ENCODE data around the gene ZNF234.
A peak's percentile ranks its signal among the peaks of the same experiment; 100 is the strongest.
"Not testable (repeated sequence)": the region's sequence is repeated elsewhere in the genome, so short reads cannot be mapped to it uniquely, and the experiment has no call there.

ZNF234 gene

DNA sequence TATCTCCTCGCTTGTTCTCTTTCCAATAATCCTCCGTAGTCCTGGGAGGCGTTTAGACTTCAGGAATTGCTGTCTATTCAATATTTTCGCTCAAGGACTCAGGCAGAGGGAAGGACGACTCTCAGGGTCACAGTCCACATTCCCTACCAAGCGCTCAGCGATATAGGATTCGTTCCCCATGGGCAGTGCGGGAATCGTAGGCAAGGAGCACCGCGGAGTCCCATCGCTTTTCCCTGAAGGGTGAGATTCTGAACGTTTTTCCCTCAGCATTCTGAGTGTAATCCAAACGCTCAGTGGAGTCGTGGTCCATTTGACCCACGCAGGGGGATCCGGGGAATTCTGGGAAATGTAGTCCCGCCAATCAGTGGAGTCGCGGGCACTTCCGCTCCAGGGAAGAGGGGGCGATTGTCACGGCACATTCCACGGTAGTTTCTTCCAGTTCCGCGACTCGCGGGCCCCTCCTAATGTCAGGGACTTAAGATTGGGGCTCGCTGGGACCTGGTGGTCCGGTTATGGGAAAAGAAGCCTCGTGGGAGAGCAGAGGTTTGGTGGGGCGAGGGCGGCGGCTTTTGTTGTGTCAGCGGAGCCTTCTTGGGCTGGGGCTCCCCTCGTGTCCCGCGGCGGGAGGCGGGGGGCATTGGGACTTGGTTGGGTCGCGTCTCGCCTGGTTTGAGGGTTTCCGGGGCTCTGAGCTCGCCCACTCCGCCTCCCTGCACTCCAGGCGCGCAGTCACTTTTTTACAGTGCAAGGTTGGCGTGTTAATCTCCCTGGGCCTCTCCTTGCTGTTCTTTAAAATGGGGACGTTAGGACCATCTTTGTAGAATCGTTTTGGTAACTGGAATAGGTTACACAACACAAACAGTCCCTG lies at the start of gene ZNF234:
Gene ZNF234, plus strand, starts transcription at position 364 of the 868 bp plus-strand sequence. CDS start 3,079 bp downstream, outside the sequence.
- DNase-seq (ENCODE audit: low read depth in 2 of 2): peak; percentile 45 to 47

DNA sequence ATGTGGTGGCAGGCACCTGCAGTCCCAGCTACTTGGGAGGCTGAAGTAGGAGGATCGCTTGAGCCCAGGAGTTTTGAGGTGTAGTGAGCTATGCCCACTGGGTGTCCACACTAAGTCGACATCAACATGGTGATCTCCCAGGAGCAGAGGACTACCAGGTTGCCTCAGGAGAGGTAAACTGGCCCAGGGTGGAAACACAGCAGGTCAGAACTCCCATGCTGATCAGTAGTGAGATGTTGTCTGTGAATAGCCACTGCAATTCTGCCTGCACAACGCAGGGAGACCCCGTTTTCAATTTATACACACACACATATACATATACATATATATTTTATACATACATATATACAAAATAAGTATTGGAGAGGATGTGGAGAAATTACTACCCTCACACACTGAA lies 49.2 kb upstream of the ZNF234 start:
- DNase-seq (ENCODE audit: low read depth in 2 of 2): no peak

- DNase-seq (ENCODE audit: low read depth in 2 of 2): peak; percentile 63 to 67
These were observed 47.2 kb upstream of the ZNF234 start, which contains the start of gene ZNF224 for GRCh38 chr19:44093931-44094765. TSS of gene ZNF224 (plus strand) at chr19:44094361. CDS start at chr19:44097874, 3,513 bp downstream.

DNA sequence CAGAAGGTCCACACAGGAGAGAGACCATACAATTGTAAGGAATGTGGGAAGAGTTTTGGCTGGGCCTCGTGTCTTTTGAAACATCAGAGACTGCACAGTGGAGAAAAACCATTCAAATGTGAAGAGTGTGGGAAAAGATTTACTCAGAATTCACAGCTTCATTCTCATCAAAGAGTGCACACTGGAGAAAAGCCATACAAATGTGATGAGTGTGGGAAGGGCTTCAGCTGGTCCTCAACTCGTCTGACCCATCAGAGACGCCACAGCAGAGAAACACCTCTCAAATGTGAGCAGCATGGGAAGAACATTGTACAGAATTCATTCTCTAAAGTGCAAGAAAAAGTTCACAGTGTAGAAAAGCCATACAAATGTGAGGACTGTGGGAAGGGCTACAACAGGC lies 33.6 kb upstream of the ZNF234 start:
- DNase-seq (ENCODE audit: low read depth in 2 of 2): no peak

DNA sequence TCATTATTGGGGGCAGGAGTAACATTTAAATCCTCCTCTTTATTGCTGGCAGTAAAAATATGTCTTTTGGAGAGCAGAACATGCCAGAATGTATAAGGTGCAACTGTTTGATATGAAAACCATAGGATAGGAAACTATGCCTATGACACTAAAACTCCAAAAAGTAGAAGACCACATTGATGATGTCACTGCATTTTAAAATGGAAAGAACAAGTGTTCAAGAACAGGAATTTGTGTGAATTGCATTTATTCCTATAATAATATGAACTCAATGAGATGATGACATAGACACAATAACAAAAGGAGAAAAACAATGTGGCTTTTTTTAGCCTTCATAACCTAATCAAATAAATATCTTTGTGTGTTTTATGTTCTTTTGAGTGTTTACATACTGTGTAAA lies 31.9 kb upstream of the ZNF234 start:
- no peak for DNase-seq (ENCODE audit: low read depth in 2 of 2)

- no peak for DNase-seq (ENCODE audit: low read depth in 2 of 2)
These were observed 29.4 kb upstream of the ZNF234 start for GRCh38 chr19:44111910-44112463.

DNA sequence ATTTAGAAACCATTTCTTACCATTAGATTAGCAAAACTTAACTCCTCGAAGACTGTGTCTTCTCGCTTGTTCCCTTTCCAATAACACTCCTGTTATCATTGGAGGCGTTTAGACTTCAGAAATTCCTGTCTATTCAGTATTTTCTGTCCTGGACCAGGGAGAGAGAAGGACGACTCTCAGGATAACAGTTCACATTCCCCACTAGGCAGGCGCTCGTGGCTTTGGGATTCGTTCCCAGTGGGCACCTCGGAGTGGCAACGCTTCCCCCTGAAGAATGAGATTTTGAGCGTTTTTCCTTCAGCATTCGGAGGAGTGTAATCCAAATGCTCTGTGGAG lies 28.6 kb upstream of the ZNF234 start:
- no peak for DNase-seq (ENCODE audit: low read depth in 2 of 2)

DNA sequence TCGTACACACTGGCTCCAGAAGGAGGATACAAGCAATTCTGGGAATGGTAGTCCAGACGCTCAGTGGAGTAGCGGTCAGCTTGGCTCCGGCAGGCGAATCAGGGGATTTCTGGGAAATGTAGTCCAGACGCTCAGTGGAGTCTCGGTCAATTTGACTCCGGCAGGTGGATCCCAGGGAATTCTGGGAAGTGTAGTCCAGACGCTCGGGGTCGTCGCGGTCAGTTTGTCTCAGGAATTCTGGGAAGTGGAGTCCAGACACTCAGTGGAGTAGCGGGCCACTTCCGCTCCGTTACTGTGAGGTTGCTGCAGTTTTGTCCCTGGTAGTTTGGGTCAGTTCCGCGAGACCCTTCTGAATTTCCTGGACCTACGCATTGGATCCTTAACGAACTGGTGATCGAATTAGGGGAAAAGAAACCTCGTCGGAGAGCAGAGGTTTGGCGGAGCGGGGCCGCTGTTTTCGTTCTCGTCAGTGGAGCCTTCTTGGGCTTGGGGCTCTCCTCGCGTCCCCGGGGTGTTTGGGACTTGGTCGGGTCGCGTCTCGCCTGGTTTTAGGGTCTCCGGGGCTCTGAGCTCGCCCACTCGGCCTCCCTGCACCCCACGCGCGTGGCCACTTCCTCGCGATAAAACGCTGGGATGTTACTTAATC lies 28.1 kb upstream of the ZNF234 start, which contains the start of gene ZNF225:
Gene ZNF225, plus strand, starts transcription at position 262 of the 646 bp plus-strand sequence. CDS start 2,429 bp downstream, outside the sequence.
- peak; percentile 63 to 68 for DNase-seq (ENCODE audit: low read depth in 2 of 2)

DNA sequence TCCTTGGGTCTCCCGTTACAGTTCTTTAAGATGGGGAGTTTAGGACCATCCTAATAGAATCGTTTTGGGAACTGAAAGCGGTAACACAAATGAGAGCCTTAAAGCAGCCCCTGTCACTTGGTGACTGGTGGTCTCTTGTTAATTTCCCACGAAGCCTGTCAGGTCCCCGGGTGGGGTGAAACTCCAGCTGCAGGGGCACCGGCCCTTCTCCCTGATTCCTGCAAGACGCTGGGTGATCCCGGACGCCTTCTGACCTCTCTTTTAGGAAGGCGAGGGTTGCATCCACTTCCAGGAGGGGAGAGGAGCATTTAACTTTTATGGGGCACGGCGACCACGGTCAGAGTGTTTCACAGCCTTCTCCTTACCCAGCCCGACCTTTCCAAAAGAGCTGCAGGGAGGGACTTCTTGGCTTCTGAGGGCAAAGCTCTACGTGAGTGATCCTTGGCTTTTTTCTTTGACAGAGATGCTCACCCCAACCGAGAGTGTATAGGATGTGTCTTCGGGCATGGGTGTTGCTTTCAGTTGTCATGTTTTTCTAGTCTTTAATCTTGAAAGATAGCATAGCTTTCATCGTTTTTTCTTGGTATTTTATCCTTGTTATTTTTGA lies 27.5 kb upstream of the ZNF234 start:
- no peak for DNase-seq (ENCODE audit: low read depth in 2 of 2)

- not testable (repeated sequence) for DNase-seq (ENCODE audit: low read depth in 2 of 2)
These were observed 20.2 kb upstream of the ZNF234 start for GRCh38 chr19:44121162-44121561.

DNA sequence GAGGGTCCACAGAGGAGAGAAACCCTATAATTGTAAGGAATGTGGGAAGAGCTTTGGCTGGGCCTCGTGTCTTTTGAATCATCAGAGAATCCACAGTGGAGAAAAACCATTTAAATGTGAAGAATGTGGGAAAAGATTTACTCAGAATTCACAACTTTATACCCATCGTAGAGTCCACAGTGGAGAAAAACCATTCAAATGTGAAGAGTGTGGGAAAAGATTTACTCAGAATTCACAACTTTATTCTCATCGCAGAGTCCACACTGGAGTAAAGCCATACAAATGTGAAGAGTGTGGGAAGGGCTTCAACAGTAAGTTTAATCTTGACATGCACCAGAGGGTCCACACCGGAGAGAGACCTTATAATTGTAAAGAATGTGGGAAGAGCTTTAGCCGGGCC lies 9.4 kb upstream of the ZNF234 start:
- DNase-seq (ENCODE audit: low read depth in 2 of 2): no peak

GRCh38 chr19:44142059-44142433 lies 692 bp downstream of the ZNF234 start:
- DNase-seq (ENCODE audit: low read depth in 2 of 2): no peak

GRCh38 chr19:44149776-44150175 lies 8.4 kb downstream of the ZNF234 start:
- no peak for DNase-seq (ENCODE audit: low read depth in 2 of 2)

GRCh38 chr19:44151491-44151890 lies 10.1 kb downstream of the ZNF234 start:
- no peak for DNase-seq (ENCODE audit: low read depth in 2 of 2)

DNA sequence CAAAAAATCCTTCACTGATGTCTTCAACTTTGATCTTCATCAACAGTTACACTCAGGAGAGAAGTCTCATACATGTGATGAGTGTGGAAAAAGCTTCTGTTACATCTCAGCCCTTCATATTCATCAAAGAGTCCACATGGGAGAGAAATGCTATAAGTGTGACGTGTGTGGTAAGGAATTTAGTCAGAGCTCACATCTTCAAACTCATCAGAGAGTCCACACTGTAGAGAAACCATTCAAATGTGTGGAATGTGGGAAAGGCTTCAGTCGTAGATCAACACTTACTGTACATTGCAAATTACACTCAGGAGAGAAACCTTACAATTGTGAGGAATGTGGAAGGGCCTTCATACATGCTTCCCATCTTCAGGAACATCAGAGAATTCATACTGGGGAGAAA lies 15.1 kb downstream of the ZNF234 start:
- DNase-seq (ENCODE audit: low read depth in 2 of 2): no peak

DNA sequence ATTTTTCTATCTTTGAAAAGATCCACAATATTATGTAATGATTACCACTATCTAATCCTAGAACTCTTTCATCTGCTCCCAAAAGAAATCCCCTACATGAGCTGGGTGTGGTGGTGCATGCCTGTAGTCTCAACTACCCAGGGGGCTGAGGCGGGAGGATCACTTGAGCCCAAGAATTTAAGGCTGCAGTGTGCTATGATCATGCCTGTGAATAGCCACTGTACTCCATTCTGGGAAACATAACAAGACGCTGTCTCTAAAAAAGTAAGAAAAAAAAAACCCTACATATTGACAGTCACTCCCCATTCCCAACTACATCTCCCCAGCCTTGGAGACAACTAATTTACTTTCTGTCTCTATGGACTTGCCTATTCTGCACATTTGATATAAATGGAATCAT lies 22.4 kb downstream of the ZNF234 start:
- no peak for DNase-seq (ENCODE audit: low read depth in 2 of 2)

GRCh38 chr19:44164327-44164672 lies 22.9 kb downstream of the ZNF234 start:
- no peak for DNase-seq (ENCODE audit: low read depth in 2 of 2)

DNA sequence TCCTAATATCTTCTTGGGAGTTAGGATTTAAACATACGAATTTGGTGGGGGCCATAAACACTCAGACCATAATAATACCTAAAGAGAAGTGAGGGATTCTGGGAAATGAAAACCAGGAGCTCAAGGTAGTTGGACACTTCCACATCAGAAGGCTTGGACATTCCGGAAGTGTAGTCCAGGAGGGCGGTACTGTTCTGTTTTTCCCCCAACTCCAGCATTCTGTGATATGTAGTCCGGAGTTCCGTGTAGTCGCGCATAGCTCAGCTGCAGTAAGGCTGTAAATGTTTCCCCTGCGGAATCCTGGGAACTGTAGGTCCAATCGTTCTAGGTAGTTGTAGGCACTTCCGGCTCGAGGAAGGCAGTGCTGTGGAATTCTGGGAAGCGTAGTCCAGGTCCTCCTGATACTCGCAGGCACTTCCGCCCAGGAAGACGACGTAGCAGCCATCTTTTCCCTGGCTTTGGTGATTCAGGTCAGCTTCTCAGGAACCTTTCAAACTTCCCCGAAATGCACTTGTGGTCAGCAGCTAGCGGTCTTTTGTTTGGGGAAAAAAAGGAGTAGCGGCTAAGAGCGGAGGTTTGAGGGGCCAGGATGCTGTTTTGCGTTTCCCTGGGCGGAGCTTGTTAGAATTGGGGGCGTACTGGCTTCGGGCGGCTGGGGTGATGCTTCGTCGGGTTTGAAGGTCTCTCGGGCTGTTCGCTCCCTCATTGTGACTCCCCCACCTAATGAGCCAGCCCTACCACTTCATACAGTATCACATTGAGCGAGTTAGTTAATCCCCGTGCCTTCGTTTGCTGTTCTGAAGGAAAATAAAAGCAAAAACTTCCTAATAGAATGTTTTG lies 23.5 kb downstream of the ZNF234 start, which contains the start of gene ZNF226:
Gene ZNF226, plus strand, starts transcription at position 428 of the 840 bp plus-strand sequence. CDS start 4,981 bp downstream, outside the sequence.
- DNase-seq (ENCODE audit: low read depth in 2 of 2): peak; percentile 59 to 65

GRCh38 chr19:44170660-44171059 lies 29.3 kb downstream of the ZNF234 start:
- DNase-seq (ENCODE audit: low read depth in 2 of 2): not testable (repeated sequence)

GRCh38 chr19:44176590-44176989 lies 35.2 kb downstream of the ZNF234 start:
- DNase-seq (ENCODE audit: low read depth in 2 of 2): no peak

Data from stimulated activated CD8-positive, alpha-beta memory T cell treated with anti-CD3 and anti-CD28 coated beads, Interleukin-2, amount 100 ng/mL, for 1 hour (primary cell).